GM23248 (cell line): Measurements from ENCODE around the gene LGR6. TPM values are rescaled to one million over a fixed set of nuclear protein-coding genes. Genes with fewer than 3 reads are reported as not detected.
A peak's percentile ranks its signal among the peaks of the same experiment; 100 is the strongest.
"Not testable (repeated sequence)": the region's sequence is repeated elsewhere in the genome, so short reads cannot be mapped to it uniquely, and the experiment has no call there.

Experiments
- DNase-seq: peaks from one replicate; pipeline ENCODE4 v3.0.0-alpha.2; 2015
- H2AFZ ChIP-seq: fragments of 200-600 bp; sonication (generic); 2 replicates; pipeline ENCODE4 v1.6.1; 2016; ENCODE audit warnings: antibody characterized with exemption
- H3F3A ChIP-seq: fragments of 200-600 bp; sonication (generic); 2 replicates; pipeline ENCODE4 v1.6.1; 2016; ENCODE audit warnings: mild to moderate bottlenecking, antibody characterized with exemption, mixed run types; ENCODE audit not compliant: insufficient read depth
- H3K27ac ChIP-seq: fragments of 200-600 bp; sonication (generic); 2 replicates; pipeline ENCODE4 v1.5.1; 2016; ENCODE audit warnings: mild to moderate bottlenecking
- H3K27me3 ChIP-seq: fragments of 200-600 bp; sonication (generic); replicated peaks from 2 replicates; pipeline ENCODE4 v1.6.1; 2016; ENCODE audit warnings: mild to moderate bottlenecking; ENCODE audit not compliant: insufficient read depth
- H3K36me3 ChIP-seq: fragments of 200-600 bp; sonication (generic); 2 replicates; pipeline ENCODE4 v1.6.1; 2016; ENCODE audit warnings: low read depth, mild to moderate bottlenecking
- H3K4me1 ChIP-seq: fragments of 200-600 bp; sonication (generic); 2 replicates; pipeline ENCODE4 v1.6.1; 2016; ENCODE audit warnings: mild to moderate bottlenecking; ENCODE audit not compliant: insufficient read depth
- H3K4me2 ChIP-seq: fragments of 200-600 bp; sonication (generic); one replicate; pipeline ENCODE4 v1.6.1; 2016; ENCODE audit warnings: mild to moderate bottlenecking; ENCODE audit not compliant: unreplicated experiment
- H3K4me3 ChIP-seq: fragments of 200-600 bp; sonication (generic); 2 replicates; pipeline ENCODE4 v1.5.1; 2016; ENCODE audit warnings: mild to moderate bottlenecking
- H3K79me2 ChIP-seq: fragments of 200-600 bp; sonication (generic); 2 replicates; pipeline ENCODE4 v1.6.1; 2016; ENCODE audit warnings: mild to moderate bottlenecking; ENCODE audit not compliant: insufficient read depth
- H3K9ac ChIP-seq: fragments of 200-600 bp; sonication (generic); 2 replicates; pipeline ENCODE4 v1.6.1; 2016; ENCODE audit warnings: mild to moderate bottlenecking
- H3K9me2 ChIP-seq: fragments of 200-600 bp; sonication (generic); 2 replicates; pipeline ENCODE4 v1.6.1; 2016; ENCODE audit warnings: mixed run types, mild to moderate bottlenecking, moderate library complexity; ENCODE audit not compliant: insufficient read depth
- H3K9me3 ChIP-seq: fragments of 200-600 bp; sonication (generic); one replicate; pipeline ENCODE4 v1.6.1; 2017; ENCODE audit warnings: low read depth
- H4K20me1 ChIP-seq: fragments of 200-600 bp; sonication (generic); 2 replicates; pipeline ENCODE4 v1.6.0; 2016; ENCODE audit not compliant: insufficient read depth
- EZH2 ChIP-seq: fragments of 200-600 bp; sonication (generic); IDR thresholded peaks from 2 replicates; pipeline ENCODE4 v1.6.1; 2018; ENCODE audit warnings: antibody characterized with exemption, mild to moderate bottlenecking; ENCODE audit not compliant: insufficient read depth, poor library complexity, severe bottlenecking
- EZH2phosphoT487 ChIP-seq: fragments of 200-600 bp; sonication (generic); IDR thresholded peaks from 2 replicates; pipeline ENCODE4 v1.6.1; 2018; ENCODE audit warnings: antibody characterized with exemption, moderate library complexity, mild to moderate bottlenecking, low read depth; ENCODE audit not compliant: insufficient read depth
- WGBS, 2 experiments: methylation state at CpG; one replicate each; pipeline ENCODE4 v1.1.6; 2015 to 2017; ENCODE audit warnings: low lambda C conversion rate in 2 of 2, low coverage in 1 of 2; ENCODE audit errors: missing lambda C conversion rate in 2 of 2; 5-methylcytosine and 5-hydroxymethylcytosine counted together
- in situ Hi-C: fragments of 300-500 bp; cut with MboI; formaldehyde crosslinking; loops from 2 replicates; pipeline ENCODE4 v1.15.0; 2020
- polyA plus RNA-seq: library from polyadenylated mRNA; unstranded; fragments of >200 nt; fragmentation: Nextera tagmentation; extraction: Ambion mirVana; gene quantifications from 2 replicates; pipeline ENCODE4 v1.2.1, GENCODE V29; 2016
- total RNA-seq: library from RNA; depleted of rRNA; stranded (reverse); fragments of >200 nt; shearing (Covaris generic); gene quantifications from 2 replicates; pipeline ENCODE4 v1.2.3, GENCODE V29; 2014

Gene LGR6
- total and polyA plus RNA-seq, 2 experiments from 2014 or later = not detected

DNA sequence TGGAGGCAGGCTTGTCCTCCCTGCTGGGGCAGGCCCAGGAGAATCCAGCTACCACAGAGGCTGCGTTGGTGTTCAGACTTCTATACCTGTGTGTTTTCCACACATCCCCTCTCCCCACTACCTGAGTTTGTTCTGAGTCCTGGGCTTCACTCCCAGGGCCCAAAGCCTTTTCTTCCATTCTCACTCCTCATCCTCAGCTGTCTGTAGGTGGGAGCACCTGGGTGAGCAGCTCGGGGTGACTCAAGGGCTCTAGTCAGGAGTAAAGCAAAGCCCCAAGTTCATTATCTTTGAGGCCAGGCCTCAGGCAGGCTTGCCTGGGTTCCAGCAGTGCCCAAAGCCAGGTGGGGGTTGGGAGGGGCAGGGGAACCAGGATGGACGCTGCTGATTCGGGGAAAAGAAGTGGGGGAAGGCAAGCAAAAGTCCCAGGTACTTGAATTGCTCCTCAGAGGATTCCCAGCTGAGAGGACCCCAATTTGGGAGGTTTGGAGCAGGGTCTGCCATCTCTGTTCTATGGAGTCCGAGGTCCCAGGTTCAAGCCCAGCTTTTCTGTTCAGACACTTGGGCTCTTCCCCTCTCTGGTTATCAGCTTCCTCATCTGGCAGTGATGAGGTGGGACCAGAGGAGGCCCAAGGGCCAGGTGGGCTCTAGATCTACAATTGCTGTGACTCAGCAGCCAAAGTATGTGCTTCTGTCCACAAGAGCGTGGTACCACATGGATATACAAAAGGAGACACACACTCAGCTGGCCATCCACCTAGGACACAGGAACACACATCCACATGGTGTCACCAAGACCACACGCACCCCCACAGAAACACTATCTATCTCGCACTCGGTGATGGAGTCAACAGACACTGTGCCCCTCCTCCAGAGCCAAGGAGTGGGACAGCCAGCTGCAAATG, 27.4 kb upstream of the LGR6 start:
- no peak overlapping the region for H3K4me3 ChIP-seq
- no peak for DNase-seq
- H3K9me3 ChIP-seq = no peaks in the 10 kb centered on the region
- no peaks in the 10 kb centered on the region for H4K20me1 ChIP-seq
- in situ Hi-C loops = no loop called here
- no peak overlapping the region for H3K4me2 ChIP-seq
- no peak overlapping the region for H3K9ac ChIP-seq
- no peaks in the 10 kb centered on the region for H3K9me2 ChIP-seq
- H3F3A ChIP-seq = no peaks in the 10 kb centered on the region
- peaks cover 7% of the 10 kb centered on the region; the same call in 1 of the 2 replicates for H3K4me1 ChIP-seq
- H2AFZ ChIP-seq = no peak overlapping the region
- H3K27ac ChIP-seq = no peak overlapping the region
- no peaks in the 10 kb centered on the region for H3K79me2 ChIP-seq
- H3K36me3 ChIP-seq = no peaks in the 10 kb centered on the region
- no peaks in the 10 kb centered on the region for H3K27me3 ChIP-seq
- 83 to 86% methylated on average over 9 of the region's 9 CpGs for WGBS, 2 experiments
- TF ChIP-seq EZH2 (no peak), EZH2phosphoT487 (no peak)

DNA sequence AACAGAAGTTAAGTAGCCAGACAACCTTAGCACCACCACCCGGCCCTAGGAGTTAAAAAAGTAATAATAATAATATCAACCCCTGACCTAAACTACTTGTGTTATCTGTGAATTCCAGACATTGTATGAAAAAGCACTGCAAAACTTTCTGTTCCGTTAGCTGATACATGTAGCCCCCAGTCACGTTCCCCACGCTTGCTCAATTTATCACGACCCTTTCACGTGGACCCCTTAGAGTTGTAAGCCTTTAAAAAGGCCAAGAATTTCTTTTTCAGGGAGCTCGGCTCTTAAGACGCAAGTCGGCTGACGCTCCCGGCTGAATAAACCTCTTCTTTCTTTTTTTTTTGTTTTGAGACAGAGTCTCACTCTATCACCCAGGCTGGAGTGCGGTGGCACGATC, 26.5 kb upstream of the LGR6 start:
- H3K79me2 ChIP-seq, H3F3A ChIP-seq, H3K4me3 ChIP-seq, H3K9me3 ChIP-seq, H3K27me3 ChIP-seq, H3K4me2 ChIP-seq, H3K4me1 ChIP-seq, H4K20me1 ChIP-seq, in situ Hi-C loops, DNase-seq, H3K27ac ChIP-seq, H3K9me2 ChIP-seq, H3K9ac ChIP-seq, H3K36me3 ChIP-seq, H2AFZ ChIP-seq: not testable (repeated sequence)
- 74 to 85% methylated on average over 13 of the region's 13 CpGs for WGBS, 2 experiments

DNA sequence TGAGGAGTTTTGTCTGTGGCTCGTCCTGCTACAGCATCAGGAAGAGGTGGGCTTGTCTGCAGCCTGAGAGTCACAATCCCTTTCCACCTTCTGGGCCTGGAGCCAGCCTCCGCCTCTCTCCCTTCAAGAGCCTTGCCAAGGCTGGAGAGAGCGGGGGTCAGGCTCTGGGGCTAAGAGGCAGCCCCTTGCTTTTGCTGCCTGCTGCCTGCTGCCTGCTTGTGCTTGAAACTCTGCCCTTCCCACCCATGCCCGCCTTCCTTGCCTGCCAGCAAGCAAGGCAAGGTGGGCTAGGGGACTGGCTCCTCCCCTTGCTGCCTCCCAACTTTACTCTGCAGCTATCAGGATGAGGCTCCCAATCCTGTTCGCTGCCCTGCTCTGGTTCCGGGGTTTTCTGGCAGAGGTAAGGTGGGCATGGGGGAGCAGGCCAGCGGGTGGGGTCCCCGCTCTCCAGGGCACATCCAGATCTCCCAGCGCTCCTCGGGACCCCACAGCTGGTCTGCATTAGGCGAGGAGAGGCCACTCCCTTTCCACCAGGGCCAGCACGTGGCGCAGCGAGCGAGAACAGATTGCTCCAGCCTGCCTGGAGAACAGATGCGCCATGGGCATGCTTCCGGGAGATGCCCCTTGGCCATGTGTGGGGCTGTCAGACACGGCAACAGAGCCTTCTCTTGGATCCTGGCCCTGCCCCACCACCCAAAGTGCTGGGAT, 25.7 kb upstream of the LGR6 start:
- DNase-seq = peak; percentile 80
- Histone ChIP-seq H3K9me2 (no peaks in the 10 kb centered on the region), H3K4me3 (no peak overlapping the region), H3K27ac (no peak overlapping the region), H3K79me2 (no peaks in the 10 kb centered on the region), H3K4me2 (peak overlapping the region; percentile 28), H3K36me3 (no peaks in the 10 kb centered on the region), H3K4me1 (peaks cover 7% of the 10 kb centered on the region; the same call in 1 of the 2 replicates), H4K20me1 (no peaks in the 10 kb centered on the region), H3K9me3 (no peaks in the 10 kb centered on the region), H3K27me3 (no peaks in the 10 kb centered on the region), H3K9ac (no peak overlapping the region), H2AFZ (peak overlapping the region; percentile 62), H3F3A (no peaks in the 10 kb centered on the region)
- 13 to 14% methylated on average over 18 of the region's 18 CpGs for WGBS, 2 experiments
- no peak for TF ChIP-seq EZH2
- TF ChIP-seq EZH2phosphoT487 = no peak
- in situ Hi-C loops = no loop called here

DNA sequence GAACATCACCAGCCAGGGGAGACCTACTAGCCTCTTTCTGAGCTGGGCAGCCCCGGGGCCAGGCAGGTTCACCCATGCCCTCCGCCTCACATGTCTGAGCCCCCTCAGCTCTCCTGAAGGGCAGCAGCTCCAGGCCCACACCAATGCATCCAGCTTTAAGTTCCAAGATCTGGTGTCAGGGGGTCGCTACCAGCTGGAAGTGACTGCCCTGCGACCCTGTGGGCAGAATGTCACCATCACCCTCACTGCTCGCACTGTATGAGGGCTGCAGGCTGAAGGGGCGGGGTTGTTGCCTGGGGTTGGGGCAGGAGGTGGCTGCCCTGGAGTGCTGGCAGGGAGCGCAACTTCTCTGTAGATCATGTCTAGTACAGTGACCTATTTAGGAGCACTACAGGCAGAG, 24.7 kb upstream of the LGR6 start:
- H3K9me3 ChIP-seq = no peaks in the 10 kb centered on the region
- 77 to 82% methylated on average over 7 of the region's 7 CpGs for WGBS, 2 experiments
- H3K9me2 ChIP-seq = no peaks in the 10 kb centered on the region
- H3K36me3 ChIP-seq = no peaks in the 10 kb centered on the region
- no peak overlapping the region for H3K9ac ChIP-seq
- H3K4me2 ChIP-seq = no peak overlapping the region
- no peak overlapping the region for H3K4me3 ChIP-seq
- no peak for DNase-seq
- no peaks in the 10 kb centered on the region for H3F3A ChIP-seq
- no peak overlapping the region for H2AFZ ChIP-seq
- H3K27me3 ChIP-seq = no peaks in the 10 kb centered on the region
- H3K4me1 ChIP-seq = peaks cover 7% of the 10 kb centered on the region; the same call in 1 of the 2 replicates
- no peaks in the 10 kb centered on the region for H3K79me2 ChIP-seq
- no peaks in the 10 kb centered on the region for H4K20me1 ChIP-seq
- no peak for TF ChIP-seq EZH2phosphoT487
- no peak for TF ChIP-seq EZH2
- in situ Hi-C loops = no loop called here
- H3K27ac ChIP-seq = no peak overlapping the region
